ENCODE data around the gene LRRFIP1. TPM values are rescaled to one million over a fixed set of nuclear protein-coding genes. Genes with fewer than 3 reads are reported as not detected.
A peak's percentile ranks its signal among the peaks of the same experiment; 100 is the strongest.
"Not testable (repeated sequence)": the region's sequence is repeated elsewhere in the genome, so short reads cannot be mapped to it uniquely, and the experiment has no call there.

LRRFIP1 gene
- total RNA-seq, 2 experiments from 2014 or later = 157 to 161 TPM

- POLR2A ChIA-PET = no interaction called here
- peaks cover 13% of the 10 kb centered on the region for H3K4me1 Mint-ChIP-seq (ENCODE audit: low read depth)
- peak overlapping the region; percentile 53 for H3K27ac Mint-ChIP-seq
- ATAC-seq (ENCODE audit: poor library complexity) (no peak), DNase-seq (no peak)
- H3K27me3 Mint-ChIP-seq = no peaks in the 10 kb centered on the region
- TF ChIP-seq CTCF (IDR thresholded peaks at IDR 0.05) = no peak
- no peaks in the 10 kb centered on the region for H3K4me1 ChIP-seq (ENCODE audit: insufficient read depth, low read length)
- peaks cover 72% of the 10 kb centered on the region for H3K36me3 ChIP-seq (ENCODE audit: insufficient read depth, low read length)
- intact Hi-C loops (cut with DNase I, micrococcal nuclease) = no loop called here
- H3K9me3 Mint-ChIP-seq = no peaks in the 10 kb centered on the region
- H3K9me3 ChIP-seq (ENCODE audit: control insufficient read depth in 1 of 2, insufficient read depth in 1 of 2, low read length in 2 of 2) = no peaks in the 10 kb centered on the region
- H3K27me3 ChIP-seq (ENCODE audit: control insufficient read depth in 1 of 2, insufficient read depth in 2 of 2, low read length in 2 of 2) = no peaks in the 10 kb centered on the region
- H3K4me3 Mint-ChIP-seq = no peak overlapping the region
- no peak overlapping the region for H3K4me3 ChIP-seq (ENCODE audit: low read length)
- H3K27ac ChIP-seq (ENCODE audit: low read depth in 1 of 2, low read length in 2 of 2) = no peak overlapping the region
- CTCF ChIA-PET = no interaction called here
- H3K36me3 Mint-ChIP-seq (ENCODE audit: low read depth) = peaks cover 95% of the 10 kb centered on the region
These were observed 136.4 kb downstream of the LRRFIP1 start for GRCh38 chr2:237763812-237764211.

- CTCF ChIA-PET = interaction anchor here (0.6 to 1.0 kb wide), 3 partner anchors 48 to 253 kb away, joined by 3 to 4 read pairs (median 4); no protein-coding TSS in a partner anchor
- ATAC-seq (ENCODE audit: poor library complexity) = not testable (repeated sequence)
These were observed 137.7 kb downstream of the LRRFIP1 start for GRCh38 chr2:237765122-237765521.

GRCh38 chr2:237765875-237766274 lies 138.5 kb downstream of the LRRFIP1 start:
- no peak for TF ChIP-seq CTCF (IDR thresholded peaks at IDR 0.05)
- H3K9me3 Mint-ChIP-seq = no peaks in the 10 kb centered on the region
- no peak for DNase-seq
- H3K4me1 ChIP-seq (ENCODE audit: insufficient read depth, low read length) = no peaks in the 10 kb centered on the region
- peaks cover 95% of the 10 kb centered on the region for H3K36me3 Mint-ChIP-seq (ENCODE audit: low read depth)
- ChIA-PET POLR2A (no interaction called here), CTCF (interaction anchor here (0.6 to 1.0 kb wide), 3 partner anchors 49 to 254 kb away, joined by 3 to 4 read pairs (median 4); no protein-coding TSS in a partner anchor)
- H3K27ac Mint-ChIP-seq = no peak overlapping the region
- H3K36me3 ChIP-seq (ENCODE audit: insufficient read depth, low read length) = peaks cover 72% of the 10 kb centered on the region
- H3K4me1 Mint-ChIP-seq (ENCODE audit: low read depth) = peaks cover 13% of the 10 kb centered on the region
- H3K4me3 ChIP-seq (ENCODE audit: low read length) = no peak overlapping the region
- H3K9me3 ChIP-seq (ENCODE audit: control insufficient read depth in 1 of 2, insufficient read depth in 1 of 2, low read length in 2 of 2) = no peaks in the 10 kb centered on the region
- H3K27me3 ChIP-seq (ENCODE audit: control insufficient read depth in 1 of 2, insufficient read depth in 2 of 2, low read length in 2 of 2) = no peaks in the 10 kb centered on the region
- H3K27me3 Mint-ChIP-seq = no peaks in the 10 kb centered on the region
- H3K4me3 Mint-ChIP-seq = no peak overlapping the region
- ATAC-seq (ENCODE audit: poor library complexity) = no peak
- no peak overlapping the region for H3K27ac ChIP-seq (ENCODE audit: low read depth in 1 of 2, low read length in 2 of 2)
- intact Hi-C loops (cut with DNase I, micrococcal nuclease) = no loop called here

More at GRCh38 chr2:237765122-237765521, 137.7 kb downstream of the LRRFIP1 start:
- H3K4me3 ChIP-seq (ENCODE audit: low read length); H3K27me3 ChIP-seq (ENCODE audit: control insufficient read depth in 1 of 2, insufficient read depth in 2 of 2, low read length in 2 of 2); H3K9me3 Mint-ChIP-seq; POLR2A ChIA-PET; H3K9me3 ChIP-seq (ENCODE audit: control insufficient read depth in 1 of 2, insufficient read depth in 1 of 2, low read length in 2 of 2); H3K27ac Mint-ChIP-seq; H3K27ac ChIP-seq (ENCODE audit: low read depth in 1 of 2, low read length in 2 of 2); DNase-seq; H3K4me3 Mint-ChIP-seq; intact Hi-C loops (cut with DNase I, micrococcal nuclease); H3K27me3 Mint-ChIP-seq; H3K4me1 ChIP-seq (ENCODE audit: insufficient read depth, low read length): not testable (repeated sequence)
- H3K36me3 ChIP-seq (ENCODE audit: insufficient read depth, low read length) = peaks cover 73% of the 10 kb centered on the region
- peaks cover 95% of the 10 kb centered on the region for H3K36me3 Mint-ChIP-seq (ENCODE audit: low read depth)
- peaks cover 13% of the 10 kb centered on the region for H3K4me1 Mint-ChIP-seq (ENCODE audit: low read depth)

GRCh38 chr2:237766340-237766739 lies 139.0 kb downstream of the LRRFIP1 start:
- H3K27me3 Mint-ChIP-seq = no peaks in the 10 kb centered on the region
- no peaks in the 10 kb centered on the region for H3K9me3 ChIP-seq (ENCODE audit: control insufficient read depth in 1 of 2, insufficient read depth in 1 of 2, low read length in 2 of 2)
- no peak for ATAC-seq (ENCODE audit: poor library complexity)
- peaks cover 71% of the 10 kb centered on the region for H3K36me3 ChIP-seq (ENCODE audit: insufficient read depth, low read length)
- H3K4me1 ChIP-seq (ENCODE audit: insufficient read depth, low read length) = no peaks in the 10 kb centered on the region
- no peak for DNase-seq
- H3K36me3 Mint-ChIP-seq (ENCODE audit: low read depth) = peaks cover 94% of the 10 kb centered on the region
- POLR2A ChIA-PET = no interaction called here
- no peak overlapping the region for H3K27ac ChIP-seq (ENCODE audit: low read depth in 1 of 2, low read length in 2 of 2)
- intact Hi-C loops (cut with DNase I, micrococcal nuclease) = no loop called here
- CTCF ChIA-PET = no interaction called here
- no peak for TF ChIP-seq CTCF (IDR thresholded peaks at IDR 0.05)
- no peaks in the 10 kb centered on the region for H3K27me3 ChIP-seq (ENCODE audit: control insufficient read depth in 1 of 2, insufficient read depth in 2 of 2, low read length in 2 of 2)
- no peak overlapping the region for H3K4me3 ChIP-seq (ENCODE audit: low read length)
- no peaks in the 10 kb centered on the region for H3K9me3 Mint-ChIP-seq
- peak overlapping the region; percentile 49 for H3K27ac Mint-ChIP-seq
- H3K4me3 Mint-ChIP-seq = no peak overlapping the region
- H3K4me1 Mint-ChIP-seq (ENCODE audit: low read depth) = peaks cover 13% of the 10 kb centered on the region

All from CD4-positive, alpha-beta T cell (primary cell).